Sigmoid colon (tissue), 7 donors: ENCODE measurements around the gene ASB4. TPM values are rescaled to one million over a fixed set of nuclear protein-coding genes. Genes with fewer than 3 reads are reported as not detected.

Experiments
- DNase-seq: peaks from one replicate; pipeline ENCODE4 v3.0.0-alpha.2; 2019
- H3K27ac ChIP-seq, 4 donors: fragments of 200-600 bp; sonication (generic); one replicate each; pipeline ENCODE4 v1.5.1; 2016 to 2019; ENCODE audit warnings: mild to moderate bottlenecking in 1 of 4
- H3K27me3 ChIP-seq, 3 donors: fragments of 200-600 bp; sonication (generic); one replicate each; pipeline ENCODE4 v1.5.1; 2019; ENCODE audit warnings: mild to moderate bottlenecking in 1 of 3
- H3K36me3 ChIP-seq, 4 donors: fragments of 200-600 bp; sonication (generic); one replicate each; pipeline ENCODE4 v1.5.1; 2016 to 2019
- H3K4me1 ChIP-seq, 4 donors: fragments of 200-600 bp; sonication (generic); one replicate each; pipeline ENCODE4 v1.5.1; 2017 to 2019
- H3K4me3 ChIP-seq, 4 donors: fragments of 200-600 bp; sonication (generic); one replicate each; pipeline ENCODE4 v1.5.1; 2017 to 2019; ENCODE audit warnings: mild to moderate bottlenecking in 2 of 4, moderate library complexity in 1 of 4
- H3K9me3 ChIP-seq, 4 donors: fragments of 200-600 bp in 3 of 4; sonication (generic) in 3 of 4; one replicate each; pipeline versions ENCODE4 v1.5.1 to v1.6.1; 2013 to 2019
- EP300 ChIP-seq, 4 donors: sonication (generic); formaldehyde crosslinking; IDR thresholded peaks; one replicate each; pipeline ENCODE4 v1.6.1; 2017; ENCODE audit warnings: antibody characterized with exemption in 4 of 4
- POLR2A ChIP-seq, 2 donors: fragments of 450-650 bp; IDR thresholded peaks; one replicate each; pipeline ENCODE4 v1.6.1; 2016; ENCODE audit warnings: antibody characterized with exemption in 2 of 2, mild to moderate bottlenecking in 2 of 2, moderate library complexity in 2 of 2
- POLR2AphosphoS5 ChIP-seq, 4 donors: sonication (generic); formaldehyde crosslinking; IDR thresholded peaks; one replicate each; pipeline ENCODE4 v1.6.1; 2017; ENCODE audit warnings: antibody characterized with exemption in 4 of 4
- WGBS, 2 donors: extraction: QIAGEN DNeasy Blood & Tissue Kit; methylation state at CpG; one replicate each; pipeline ENCODE4 v1.1.7; 2013; 5-methylcytosine and 5-hydroxymethylcytosine counted together
- intact Hi-C: fragments of 100-400 bp; cut with DNase I; formaldehyde crosslinking; loops from one replicate; pipeline ENCODE4 v1.15.1; 2023
- polyA plus RNA-seq, 3 donors: library from polyadenylated mRNA; stranded (reverse); fragments of 200-250 nt; gene quantifications; one replicate each; pipeline ENCODE4 v1.2.3, GENCODE V29; 2013
- total RNA-seq, 4 donors: library from RNA; depleted of rRNA; stranded (reverse); fragments of >200 nt; gene quantifications; one replicate each; pipeline ENCODE4 v1.1.0, GENCODE V29; 2016
- TF ChIP-seq, protein P1 (sequence below), 4 experiments: fragments of 450-650 bp in 3 of 4; fragments of 200-600 bp in 1 of 4; IDR thresholded peaks; one replicate each; pipeline ENCODE4 v1.5.1; 2016 to 2019; ENCODE audit warnings: antibody characterized with exemption in 4 of 4, mild to moderate bottlenecking in 3 of 4, moderate library complexity in 2 of 4
- donor health status: healthy with polysubstance abuse.
- donor health status: Bipolar disorder and iron deficiency.
- donor health status: healthy.

Gene ASB4
- total and polyA plus RNA-seq, 7 donors: 0.19 TPM; not detected in 6

DNA sequence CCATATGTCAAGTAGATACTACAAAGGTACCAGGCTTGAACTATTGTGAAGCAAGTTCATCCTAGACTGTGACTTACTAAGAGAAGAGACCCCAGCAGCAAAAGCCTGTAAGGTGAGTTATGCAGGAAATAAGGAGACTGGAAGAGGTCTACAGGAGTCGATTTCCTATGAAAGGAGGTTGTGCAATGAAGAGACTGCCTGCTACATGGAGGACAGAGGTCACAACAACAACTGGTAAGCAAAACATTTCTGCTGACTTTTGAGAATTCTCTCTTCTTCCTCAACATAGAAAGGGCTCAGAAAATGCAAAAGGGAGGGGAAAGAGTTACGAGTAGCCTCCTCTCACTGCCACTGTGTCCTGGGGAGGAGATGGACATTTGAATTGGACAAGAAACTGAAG, 68.2 kb downstream of the ASB4 start:
- no peak for DNase-seq
- Histone ChIP-seq H3K27ac (no peak overlapping the region), H3K4me1 (peaks cover 0 to 32% (median 24%) of the 10 kb centered on the region in 4 donors), H3K36me3 (no peaks in the 10 kb centered on the region), H3K9me3 (no peaks in the 10 kb centered on the region), H3K4me3 (no peak overlapping the region), H3K27me3 (no peaks in the 10 kb centered on the region)
- TF ChIP-seq, protein P1, sequence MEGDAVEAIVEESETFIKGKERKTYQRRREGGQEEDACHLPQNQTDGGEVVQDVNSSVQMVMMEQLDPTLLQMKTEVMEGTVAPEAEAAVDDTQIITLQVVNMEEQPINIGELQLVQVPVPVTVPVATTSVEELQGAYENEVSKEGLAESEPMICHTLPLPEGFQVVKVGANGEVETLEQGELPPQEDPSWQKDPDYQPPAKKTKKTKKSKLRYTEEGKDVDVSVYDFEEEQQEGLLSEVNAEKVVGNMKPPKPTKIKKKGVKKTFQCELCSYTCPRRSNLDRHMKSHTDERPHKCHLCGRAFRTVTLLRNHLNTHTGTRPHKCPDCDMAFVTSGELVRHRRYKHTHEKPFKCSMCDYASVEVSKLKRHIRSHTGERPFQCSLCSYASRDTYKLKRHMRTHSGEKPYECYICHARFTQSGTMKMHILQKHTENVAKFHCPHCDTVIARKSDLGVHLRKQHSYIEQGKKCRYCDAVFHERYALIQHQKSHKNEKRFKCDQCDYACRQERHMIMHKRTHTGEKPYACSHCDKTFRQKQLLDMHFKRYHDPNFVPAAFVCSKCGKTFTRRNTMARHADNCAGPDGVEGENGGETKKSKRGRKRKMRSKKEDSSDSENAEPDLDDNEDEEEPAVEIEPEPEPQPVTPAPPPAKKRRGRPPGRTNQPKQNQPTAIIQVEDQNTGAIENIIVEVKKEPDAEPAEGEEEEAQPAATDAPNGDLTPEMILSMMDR (IDR thresholded peaks at IDR 0.05): no peak
- no peak for TF ChIP-seq POLR2A (IDR thresholded peaks at IDR 0.05)
- TF ChIP-seq POLR2AphosphoS5 (IDR thresholded peaks at IDR 0.05): no peak
- TF ChIP-seq EP300 (IDR thresholded peaks at IDR 0.05): no peak
- 75 to 80% methylated on average over 2 of the region's 2 CpGs for WGBS, 2 donors
- intact Hi-C loops: no loop called here

- Histone ChIP-seq H3K27me3 (no peaks in the 10 kb centered on the region), H3K36me3 (no peaks in the 10 kb centered on the region), H3K4me1 (peaks cover 0 to 5% (median 0%) of the 10 kb centered on the region in 4 donors), H3K4me3 (no peak overlapping the region), H3K9me3 (no peaks in the 10 kb centered on the region), H3K27ac (no peak overlapping the region)
- no peak for DNase-seq
- WGBS, 2 donors: 95% methylated on average over 2 of the region's 2 CpGs
- TF ChIP-seq POLR2A (IDR thresholded peaks at IDR 0.05): no peak
- no peak for TF ChIP-seq POLR2AphosphoS5 (IDR thresholded peaks at IDR 0.05)
- no peak for TF ChIP-seq EP300 (IDR thresholded peaks at IDR 0.05)
- TF ChIP-seq, protein P1 (IDR thresholded peaks at IDR 0.05): no peak
- intact Hi-C loops: no loop called here
Observed at GRCh38 chr7:95556777-95557176, 71.0 kb downstream of the ASB4 start.

- DNase-seq: no peak
- Histone ChIP-seq H3K4me3 (no peak overlapping the region), H3K27ac (no peak overlapping the region), H3K36me3 (no peaks in the 10 kb centered on the region), H3K27me3 (no peaks in the 10 kb centered on the region), H3K9me3 (no peaks in the 10 kb centered on the region), H3K4me1 (no peaks in the 10 kb centered on the region)
- TF ChIP-seq POLR2AphosphoS5 (IDR thresholded peaks at IDR 0.05): no peak
- no peak for TF ChIP-seq EP300 (IDR thresholded peaks at IDR 0.05)
- no peak for TF ChIP-seq POLR2A (IDR thresholded peaks at IDR 0.05)
- TF ChIP-seq, protein P1 (IDR thresholded peaks at IDR 0.05): no peak
- intact Hi-C loops: no loop called here
- WGBS, 2 donors: 33 to 75% methylated on average over 3 of the region's 3 CpGs
Observed at GRCh38 chr7:95558864-95559263, 73.1 kb downstream of the ASB4 start.

DNA sequence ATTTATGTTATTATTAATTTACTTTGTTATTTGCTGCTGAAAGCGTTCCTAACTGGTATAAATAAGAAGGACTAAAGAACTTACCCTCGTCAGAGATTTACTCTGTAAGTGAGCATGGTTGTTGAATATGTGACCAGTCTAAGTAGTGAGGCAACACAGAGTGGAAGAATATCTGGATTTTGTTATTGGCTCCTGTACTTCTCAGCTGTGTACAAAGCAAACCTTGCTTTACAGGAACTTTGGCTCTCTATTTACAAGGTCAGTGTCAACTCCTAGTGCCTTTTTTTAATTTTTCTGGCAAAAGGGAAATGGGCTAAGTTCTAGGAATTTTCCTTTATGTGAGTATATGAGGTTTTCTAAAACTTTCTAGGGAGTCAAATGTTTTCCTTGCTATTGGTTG, 74.9 kb downstream of the ASB4 start:
- WGBS, 2 donors: 85 to 88% methylated on average over 2 of the region's 2 CpGs
- Histone ChIP-seq H3K27ac (no peak overlapping the region), H3K27me3 (no peaks in the 10 kb centered on the region), H3K36me3 (no peaks in the 10 kb centered on the region), H3K4me3 (no peak overlapping the region), H3K9me3 (no peaks in the 10 kb centered on the region), H3K4me1 (no peaks in the 10 kb centered on the region)
- intact Hi-C loops: no loop called here
- TF ChIP-seq POLR2AphosphoS5 (IDR thresholded peaks at IDR 0.05): no peak
- no peak for DNase-seq

DNA sequence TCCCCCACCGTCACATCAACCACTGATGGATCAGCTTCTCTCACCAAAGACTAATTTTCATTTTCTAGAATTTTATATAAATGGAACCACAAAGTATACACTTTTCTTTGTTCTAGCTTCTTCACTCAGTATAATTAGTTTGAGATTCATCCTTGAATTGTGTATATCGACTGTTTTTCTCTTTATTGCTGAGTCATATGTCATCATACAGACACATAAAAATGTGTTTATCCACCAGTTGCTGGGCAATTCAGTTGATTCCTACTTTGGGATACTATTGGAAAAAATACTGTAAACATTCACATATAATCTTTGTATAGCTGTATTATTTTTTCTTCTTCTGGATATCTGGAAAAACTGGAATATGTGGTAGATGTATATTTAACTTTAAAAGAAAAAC, 84.0 kb downstream of the ASB4 start:
- 68 to 82% methylated on average over 2 of the region's 2 CpGs for WGBS, 2 donors
- intact Hi-C loops: no loop called here
- no peak for DNase-seq
- no peaks in the 10 kb centered on the region for H3K4me1 ChIP-seq
- H3K27me3 ChIP-seq: no peaks in the 10 kb centered on the region
- no peak overlapping the region for H3K27ac ChIP-seq
- TF ChIP-seq POLR2A (IDR thresholded peaks at IDR 0.05): no peak
- TF ChIP-seq, protein P1 (IDR thresholded peaks at IDR 0.05): no peak
- TF ChIP-seq EP300 (IDR thresholded peaks at IDR 0.05): no peak
- no peak for TF ChIP-seq POLR2AphosphoS5 (IDR thresholded peaks at IDR 0.05)
- no peak overlapping the region for H3K4me3 ChIP-seq
- no peaks in the 10 kb centered on the region for H3K9me3 ChIP-seq
- H3K36me3 ChIP-seq: no peaks in the 10 kb centered on the region
